Activated CD8-positive, alpha-beta memory T cell treated with anti-CD3 and anti-CD28 coated beads for 36 hours (primary cell): Measurements from ENCODE around the gene MYO15B. TPM values are rescaled to one million over a fixed set of nuclear protein-coding genes. Genes with fewer than 3 reads are reported as not detected.

Experiments used
- CTCF ChIA-PET: fragments of 350-600 bp; sonication (Branson Sonifier 250); formaldehyde crosslinking; loops from one replicate; lab custom pipeline; 2021; ENCODE audit warnings: antibody characterized with exemption; lab: Charles Lee
- POLR2A ChIA-PET: fragments of 350-600 bp; sonication (Branson Sonifier 250); formaldehyde crosslinking; loops from one replicate; lab custom pipeline; 2021; ENCODE audit warnings: antibody characterized with exemption; lab: Charles Lee
- total RNA-seq, 2 experiments: library from RNA; stranded (reverse); gene quantifications; one replicate each; pipeline ENCODE4 v1.2.3, GENCODE V29; 2021

Gene MYO15B
- total RNA-seq, 2 experiments from 2014 or later = 15.0 to 17.2 TPM

- ChIA-PET POLR2A (no interaction called here), CTCF (no interaction called here)
These were observed 29.5 kb upstream of the MYO15B start for GRCh38 chr17:75557852-75558665.

GRCh38 chr17:75558666-75559530 is 28.7 kb upstream of the MYO15B start:
- ChIA-PET CTCF (no interaction called here), POLR2A (no interaction called here)

GRCh38 chr17:75559958-75560533 is 27.6 kb upstream of the MYO15B start:
- CTCF ChIA-PET = interaction anchor here (1.1 kb wide), 1 partner anchor 85 kb away, joined by 3 read pairs; no protein-coding TSS in a partner anchor
- POLR2A ChIA-PET = no interaction called here

GRCh38 chr17:75561927-75562603 is 25.5 kb upstream of the MYO15B start:
- ChIA-PET POLR2A (no interaction called here), CTCF (no interaction called here)

GRCh38 chr17:75563063-75563758 is 24.4 kb upstream of the MYO15B start:
- CTCF ChIA-PET = no interaction called here
- POLR2A ChIA-PET = no interaction called here

GRCh38 chr17:75564195-75564594 is 23.4 kb upstream of the MYO15B start:
- CTCF ChIA-PET = no interaction called here
- POLR2A ChIA-PET = no interaction called here

GRCh38 chr17:75565066-75565465 is 22.5 kb upstream of the MYO15B start:
- CTCF ChIA-PET = no interaction called here
- POLR2A ChIA-PET = no interaction called here

- ChIA-PET POLR2A (no interaction called here), CTCF (no interaction called here)
These were observed 22.0 kb upstream of the MYO15B start for GRCh38 chr17:75565618-75566017.

GRCh38 chr17:75566416-75566815 is 21.2 kb upstream of the MYO15B start:
- ChIA-PET POLR2A (no interaction called here), CTCF (no interaction called here)

- ChIA-PET CTCF (no interaction called here), POLR2A (no interaction called here)
These were observed 20.8 kb upstream of the MYO15B start for GRCh38 chr17:75566834-75567233.

GRCh38 chr17:75568412-75569255 is 19.0 kb upstream of the MYO15B start:
- POLR2A ChIA-PET = interaction anchor here (0.6 kb wide), 1 partner anchor 228 kb away, joined by 4 read pairs; no protein-coding TSS in a partner anchor
- CTCF ChIA-PET = no interaction called here

GRCh38 chr17:75570034-75570676 is 17.4 kb upstream of the MYO15B start:
- ChIA-PET CTCF (no interaction called here), POLR2A (no interaction called here)

- ChIA-PET POLR2A (no interaction called here), CTCF (interaction anchor here (1.1 kb wide), 1 partner anchor 31 kb away, joined by 4 read pairs; no protein-coding TSS in a partner anchor)
These were observed 16.8 kb upstream of the MYO15B start for GRCh38 chr17:75570772-75571171.

GRCh38 chr17:75571197-75571884 is 16.3 kb upstream of the MYO15B start:
- ChIA-PET CTCF (interaction anchor here (1.1 kb wide), 1 partner anchor 30 kb away, joined by 4 read pairs; no protein-coding TSS in a partner anchor), POLR2A (no interaction called here)

GRCh38 chr17:75571885-75572215 is 15.8 kb upstream of the MYO15B start:
- POLR2A ChIA-PET = no interaction called here
- CTCF ChIA-PET = interaction anchor here (1.1 kb wide), 1 partner anchor 30 kb away, joined by 4 read pairs; no protein-coding TSS in a partner anchor

- ChIA-PET POLR2A (no interaction called here), CTCF (no interaction called here)
These were observed 14.7 kb upstream of the MYO15B start for GRCh38 chr17:75572713-75573539.
